Mesendoderm (in vitro differentiated cells): Measurements from ENCODE around the gene TLCD5.

Experiments
- DNase-seq: peaks from one replicate; pipeline ENCODE4 v3.0.0; 2013
- H2AK5ac ChIP-seq: 2 replicates; pipeline ENCODE4 v1.6.1; 2013; ENCODE audit warnings: low read length, inconsistent platforms
- H2BK120ac ChIP-seq: 2 replicates; pipeline ENCODE4 v1.6.1; 2013; ENCODE audit warnings: low read depth, mild to moderate bottlenecking, low read length, moderate library complexity, mixed read lengths
- H2BK15ac ChIP-seq: replicated peaks from 2 replicates; pipeline ENCODE4 v1.6.1; 2013; ENCODE audit warnings: low read depth, mild to moderate bottlenecking, moderate library complexity
- H2BK5ac ChIP-seq: 2 replicates; pipeline ENCODE4 v1.6.1; 2013; ENCODE audit warnings: low read length, inconsistent platforms
- H3K18ac ChIP-seq: 2 replicates; pipeline ENCODE4 v1.6.1; 2013; ENCODE audit warnings: mild to moderate bottlenecking, low read length, mixed read lengths
- H3K23ac ChIP-seq: one replicate; pipeline ENCODE4 v1.6.1; 2013; ENCODE audit warnings: low read length
- H3K27ac ChIP-seq: 2 replicates; pipeline ENCODE4 v1.5.1; 2013; ENCODE audit warnings: low read depth, mild to moderate bottlenecking, inconsistent platforms, low read length, moderate library complexity
- H3K27me3 ChIP-seq: 2 replicates; pipeline ENCODE4 v1.6.1; 2013; ENCODE audit warnings: low read length, control low read depth, mild to moderate bottlenecking, inconsistent platforms; ENCODE audit not compliant: insufficient read depth, poor library complexity
- H3K36me3 ChIP-seq: 2 replicates; pipeline ENCODE4 v1.6.1; 2013; ENCODE audit warnings: low read length, inconsistent platforms; ENCODE audit not compliant: control insufficient read depth, insufficient read depth
- H3K4ac ChIP-seq: one replicate; pipeline ENCODE4 v1.6.1; 2013; ENCODE audit warnings: low read depth, mild to moderate bottlenecking, low read length, moderate library complexity
- H3K4me1 ChIP-seq: 2 replicates; pipeline ENCODE4 v1.6.1; 2013; ENCODE audit warnings: low read depth, low read length, inconsistent platforms; ENCODE audit not compliant: control insufficient read depth
- H3K4me2 ChIP-seq: 2 replicates; pipeline ENCODE4 v1.6.1; 2013; ENCODE audit warnings: low read length
- H3K4me3 ChIP-seq: 2 replicates; pipeline ENCODE4 v1.5.1; 2013; ENCODE audit warnings: mild to moderate bottlenecking, low read length
- H3K56ac ChIP-seq: one replicate; pipeline ENCODE4 v1.6.1; 2013; ENCODE audit warnings: low read length
- H3K79me1 ChIP-seq: 2 replicates; pipeline ENCODE4 v1.6.1; 2013; ENCODE audit warnings: low read length, inconsistent platforms
- H3K79me2 ChIP-seq: 2 replicates; pipeline ENCODE4 v1.6.1; 2013; ENCODE audit warnings: mild to moderate bottlenecking, low read length; ENCODE audit not compliant: control insufficient read depth, insufficient read depth
- H3K9ac ChIP-seq: 2 replicates; pipeline ENCODE4 v1.6.1; 2013; ENCODE audit warnings: low read length, inconsistent platforms
- H4K5ac ChIP-seq: one replicate; pipeline ENCODE4 v1.6.1; 2013; ENCODE audit warnings: low read length
- H4K8ac ChIP-seq: one replicate; pipeline ENCODE4 v1.6.1; 2013; ENCODE audit warnings: low read depth, mild to moderate bottlenecking, control low read depth, low read length, moderate library complexity
- WGBS: extraction: QIAGEN DNeasy Blood & Tissue Kit; methylation state at CpG from one replicate; pipeline ENCODE4 v1.1.7; 2013; ENCODE audit warnings: low lambda C conversion rate, missing lambda C conversion rate; ENCODE audit not compliant: insufficient coverage; ENCODE audit errors: extremely low coverage; 5-methylcytosine and 5-hydroxymethylcytosine counted together

Gene TLCD5

GRCh38 chr11:120294096-120294495, 31.0 kb upstream of the TLCD5 start:
- no peaks in the 10 kb centered on the region for H3K79me1 ChIP-seq
- no peak overlapping the region for H3K23ac ChIP-seq
- H3K27me3 ChIP-seq = no peaks in the 10 kb centered on the region
- no peaks in the 10 kb centered on the region for H3K4me1 ChIP-seq
- H3K79me2 ChIP-seq = no peaks in the 10 kb centered on the region
- no peak overlapping the region for H3K9ac ChIP-seq
- no CpG with 5 or more reads among the region's 5 CpGs for WGBS
- no peak overlapping the region for H3K56ac ChIP-seq
- no peak overlapping the region for H4K8ac ChIP-seq
- no peak overlapping the region for H3K4me2 ChIP-seq
- H2BK120ac ChIP-seq = no peak overlapping the region
- H2BK5ac ChIP-seq = no peak overlapping the region
- no peak overlapping the region for H3K4ac ChIP-seq
- H3K36me3 ChIP-seq = no peaks in the 10 kb centered on the region
- H3K18ac ChIP-seq = no peak overlapping the region
- no peak for DNase-seq
- H2BK15ac ChIP-seq = no peak overlapping the region
- H4K5ac ChIP-seq = no peak overlapping the region
- H2AK5ac ChIP-seq = no peak overlapping the region
- no peak overlapping the region for H3K4me3 ChIP-seq
- no peak overlapping the region for H3K27ac ChIP-seq

GRCh38 chr11:120295099-120295498, 30.0 kb upstream of the TLCD5 start:
- H3K4ac ChIP-seq = no peak overlapping the region
- no peak for DNase-seq
- H2BK120ac ChIP-seq = no peak overlapping the region
- no peak overlapping the region for H3K27ac ChIP-seq
- no peaks in the 10 kb centered on the region for H3K79me2 ChIP-seq
- no peaks in the 10 kb centered on the region for H3K79me1 ChIP-seq
- H3K4me1 ChIP-seq = no peaks in the 10 kb centered on the region
- no peaks in the 10 kb centered on the region for H3K36me3 ChIP-seq
- H3K9ac ChIP-seq = no peak overlapping the region
- H3K23ac ChIP-seq = no peak overlapping the region
- no peak overlapping the region for H4K5ac ChIP-seq
- H2BK15ac ChIP-seq = no peak overlapping the region
- no peak overlapping the region for H3K4me3 ChIP-seq
- H2BK5ac ChIP-seq = no peak overlapping the region
- no peak overlapping the region for H2AK5ac ChIP-seq
- no CpG with 5 or more reads among the region's 4 CpGs for WGBS
- no peak overlapping the region for H3K18ac ChIP-seq
- H4K8ac ChIP-seq = no peak overlapping the region
- H3K56ac ChIP-seq = no peak overlapping the region
- H3K27me3 ChIP-seq = no peaks in the 10 kb centered on the region
- H3K4me2 ChIP-seq = no peak overlapping the region

GRCh38 chr11:120296554-120296953, 28.5 kb upstream of the TLCD5 start:
- Histone ChIP-seq H3K18ac (no peak overlapping the region), H2AK5ac (no peak overlapping the region), H3K9ac (no peak overlapping the region), H2BK120ac (no peak overlapping the region), H3K79me2 (no peaks in the 10 kb centered on the region), H3K56ac (no peak overlapping the region), H3K79me1 (no peaks in the 10 kb centered on the region), H4K5ac (no peak overlapping the region), H3K27me3 (no peaks in the 10 kb centered on the region), H2BK15ac (no peak overlapping the region), H4K8ac (no peak overlapping the region), H3K4me1 (no peaks in the 10 kb centered on the region), H3K23ac (no peak overlapping the region), H2BK5ac (no peak overlapping the region), H3K27ac (no peak overlapping the region), H3K4me2 (no peak overlapping the region), H3K4ac (no peak overlapping the region), H3K4me3 (no peak overlapping the region), H3K36me3 (no peaks in the 10 kb centered on the region)
- DNase-seq = no peak
- no CpG with 5 or more reads among the region's 5 CpGs for WGBS

GRCh38 chr11:120298461-120298860, 26.6 kb upstream of the TLCD5 start:
- Histone ChIP-seq H3K79me1 (no peaks in the 10 kb centered on the region), H2BK120ac (no peak overlapping the region), H3K9ac (no peak overlapping the region), H3K36me3 (no peaks in the 10 kb centered on the region), H3K23ac (no peak overlapping the region), H2BK5ac (no peak overlapping the region), H2AK5ac (no peak overlapping the region), H2BK15ac (no peak overlapping the region), H3K18ac (no peak overlapping the region), H3K27me3 (no peaks in the 10 kb centered on the region), H3K79me2 (no peaks in the 10 kb centered on the region), H4K5ac (no peak overlapping the region), H3K4ac (no peak overlapping the region), H3K4me3 (no peak overlapping the region), H3K4me1 (no peaks in the 10 kb centered on the region), H3K4me2 (no peak overlapping the region), H3K27ac (no peak overlapping the region), H3K56ac (no peak overlapping the region), H4K8ac (no peak overlapping the region)
- no peak for DNase-seq
- no CpG with 5 or more reads among the region's 5 CpGs for WGBS

- Histone ChIP-seq H4K8ac (no peak overlapping the region), H2BK5ac (no peak overlapping the region), H3K4ac (no peak overlapping the region), H3K4me1 (no peaks in the 10 kb centered on the region), H3K79me2 (no peaks in the 10 kb centered on the region), H4K5ac (no peak overlapping the region), H3K9ac (no peak overlapping the region), H3K56ac (no peak overlapping the region), H3K79me1 (no peaks in the 10 kb centered on the region), H3K27ac (no peak overlapping the region), H3K36me3 (no peaks in the 10 kb centered on the region), H3K4me3 (no peak overlapping the region), H2BK15ac (no peak overlapping the region), H2BK120ac (no peak overlapping the region), H3K4me2 (no peak overlapping the region), H2AK5ac (no peak overlapping the region), H3K18ac (no peak overlapping the region), H3K27me3 (no peaks in the 10 kb centered on the region), H3K23ac (no peak overlapping the region)
- WGBS = no CpG with 5 or more reads among the region's 6 CpGs
- no peak for DNase-seq
Measured at GRCh38 chr11:120302001-120302805, 22.9 kb upstream of the TLCD5 start.
